GM10248 (cell line): ENCODE results near the gene PRKG1.

Experiments used
- CTCF ChIA-PET: fragments of 300-600 bp; sonication (Branson Sonifier 250); formaldehyde crosslinking; extraction: SDS; loops from one replicate; lab custom pipeline; 2021; ENCODE audit warnings: antibody characterized with exemption; lab: Yijun Ruan, JAX
- POLR2A ChIA-PET: fragments of 350-650 bp; sonication (Branson Sonifier 250); formaldehyde crosslinking; extraction: SDS; loops from one replicate; lab custom pipeline; 2020; ENCODE audit warnings: antibody characterized with exemption; lab: Yijun Ruan, JAX
- DNase-seq: peaks from one replicate; pipeline ENCODE4 v3.0.0; 2012; ENCODE audit errors: extremely low spot score
- CTCF ChIP-seq: IDR thresholded peaks from 2 replicates; pipeline ENCODE4 v1.5.1; 2012; ENCODE audit warnings: mild to moderate bottlenecking, low read depth; ENCODE audit errors: extremely low read depth, missing control alignments, control extremely low read depth

PRKG1 gene

GRCh38 chr10:51843966-51844365, 769.7 kb downstream of the PRKG1 start:
- POLR2A ChIA-PET: no interaction called here
- DNase-seq: no peak
- TF ChIP-seq CTCF: no peak
- CTCF ChIA-PET: no interaction called here

GRCh38 chr10:51846856-51847506, 772.7 kb downstream of the PRKG1 start:
- ChIA-PET POLR2A (no interaction called here), CTCF (no interaction called here)
- no peak for TF ChIP-seq CTCF
- no peak for DNase-seq

GRCh38 chr10:51852297-51852696, 778.0 kb downstream of the PRKG1 start:
- POLR2A ChIA-PET: no interaction called here
- CTCF ChIA-PET: no interaction called here
- no peak for DNase-seq
- no peak for TF ChIP-seq CTCF

GRCh38 chr10:51857305-51857704, 783.0 kb downstream of the PRKG1 start:
- DNase-seq: no peak
- POLR2A ChIA-PET: no interaction called here
- CTCF ChIA-PET: no interaction called here
- no peak for TF ChIP-seq CTCF

GRCh38 chr10:51860257-51860656, 786.0 kb downstream of the PRKG1 start:
- POLR2A ChIA-PET: no interaction called here
- TF ChIP-seq CTCF: no peak
- CTCF ChIA-PET: interaction anchor here (0.9 kb wide), 1 partner anchor 8 kb away, joined by 3 read pairs; no protein-coding TSS in a partner anchor
- DNase-seq: no peak

GRCh38 chr10:51861051-51861450, 786.8 kb downstream of the PRKG1 start:
- CTCF ChIA-PET: no interaction called here
- no peak for DNase-seq
- no peak for TF ChIP-seq CTCF
- POLR2A ChIA-PET: no interaction called here
